CD8-positive, alpha-beta memory T cell (primary cell): ENCODE results near the gene HSPB7. TPM values are rescaled to one million over a fixed set of nuclear protein-coding genes. Genes with fewer than 3 reads are reported as not detected.

Source experiments
- CTCF ChIA-PET: fragments of 350-600 bp; sonication (Branson Sonifier 250); formaldehyde crosslinking; loops from one replicate; lab custom pipeline; 2021; ENCODE audit warnings: antibody characterized with exemption; lab: Charles Lee
- POLR2A ChIA-PET: fragments of 350-600 bp; sonication (Branson Sonifier 250); formaldehyde crosslinking; loops from one replicate; lab custom pipeline; 2021; ENCODE audit warnings: antibody characterized with exemption; lab: Charles Lee
- DNase-seq, 5 donors: peaks; one replicate each; pipeline versions ENCODE4 v3.0.0 to v3.0.0-alpha.2; 2020 to 2022; ENCODE audit warnings: mixed read lengths in 1 of 5
- H3K27ac ChIP-seq: one replicate; pipeline ENCODE4 v1.7.0; 2013; ENCODE audit warnings: low read depth, mild to moderate bottlenecking, low read length, moderate library complexity
- H3K27me3 ChIP-seq: 2 replicates; pipeline ENCODE4 v1.7.0; 2013; ENCODE audit warnings: low read length, mild to moderate bottlenecking; ENCODE audit not compliant: insufficient read depth, poor library complexity, severe bottlenecking
- H3K36me3 ChIP-seq: 2 replicates; pipeline ENCODE4 v1.7.0; 2013; ENCODE audit warnings: mild to moderate bottlenecking, low read length, moderate library complexity; ENCODE audit not compliant: insufficient read depth
- H3K4me1 ChIP-seq: 2 replicates; pipeline ENCODE4 v1.7.0; 2013; ENCODE audit warnings: mild to moderate bottlenecking, low read length, moderate library complexity; ENCODE audit not compliant: insufficient read depth
- H3K4me3 ChIP-seq: 2 replicates; pipeline ENCODE4 v1.7.0; 2013; ENCODE audit warnings: mild to moderate bottlenecking, low read length
- H3K9me3 ChIP-seq: 2 replicates; pipeline ENCODE4 v1.7.0; 2013; ENCODE audit warnings: mild to moderate bottlenecking, low read length
- H3K27ac Mint-ChIP-seq, 8 donors: one replicate each; pipeline ENCODE4 v1.8.0; 2020 to 2021; ENCODE audit warnings: mixed read lengths in 8 of 8, mild to moderate bottlenecking in 6 of 8, inconsistent platforms in 3 of 8, moderate library complexity in 3 of 8
- H3K27me3 Mint-ChIP-seq, 2 donors: one replicate each; pipeline ENCODE4 v1.8.0; 2020 to 2021; ENCODE audit warnings: mixed read lengths in 2 of 2, mild to moderate bottlenecking in 1 of 2, moderate library complexity in 1 of 2
- H3K36me3 Mint-ChIP-seq, 3 donors: one replicate each; pipeline ENCODE4 v1.8.0; 2020 to 2021; ENCODE audit warnings: mixed read lengths in 3 of 3, inconsistent platforms in 1 of 3, mild to moderate bottlenecking in 1 of 3
- H3K4me1 Mint-ChIP-seq, 3 donors: one replicate each; pipeline ENCODE4 v1.8.0; 2020 to 2021; ENCODE audit warnings: mixed read lengths in 3 of 3, inconsistent platforms in 1 of 3, mild to moderate bottlenecking in 1 of 3
- H3K4me3 Mint-ChIP-seq, 7 donors: one replicate each; pipeline ENCODE4 v1.8.0; 2020 to 2021; ENCODE audit warnings: mixed read lengths in 7 of 7, mild to moderate bottlenecking in 6 of 7, moderate library complexity in 4 of 7, inconsistent platforms in 2 of 7
- H3K9me3 Mint-ChIP-seq, 5 donors: one replicate each; pipeline ENCODE4 v1.8.0; 2020 to 2022; ENCODE audit warnings: mixed read lengths in 5 of 5, mild to moderate bottlenecking in 3 of 5, moderate library complexity in 2 of 5, inconsistent platforms in 1 of 5
- polyA plus RNA-seq: library from polyadenylated mRNA; unstranded; fragments of 300-500 nt; fragmentation: Illumina TruSeq; gene quantifications from one replicate; pipeline ENCODE4 v1.2.3, GENCODE V29; 2021
- total RNA-seq, 2 experiments: library from RNA; stranded (reverse); gene quantifications; one replicate each; pipeline ENCODE4 v1.2.3, GENCODE V29; 2021

Gene HSPB7
- total and polyA plus RNA-seq, 3 experiments from 2014 or later = not detected

DNA sequence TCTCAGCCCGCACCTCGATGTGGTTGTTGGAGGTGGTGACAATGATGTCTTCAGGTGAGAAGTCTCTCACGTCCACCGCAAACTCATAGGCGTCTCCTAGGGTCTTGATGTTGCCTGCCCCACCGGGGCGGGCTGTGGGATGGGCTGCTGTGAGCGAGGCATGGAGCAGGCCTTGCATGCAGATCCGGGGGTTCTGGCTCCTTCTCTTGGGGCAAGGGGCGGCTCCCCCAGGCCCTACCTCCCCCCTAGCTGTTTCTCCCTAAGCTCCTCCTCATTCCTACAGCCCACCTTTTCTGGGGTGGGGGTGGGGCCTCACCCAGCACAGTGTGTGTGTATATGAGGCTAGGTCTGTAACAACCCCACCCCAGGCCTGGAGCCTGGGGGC lies 775 bp downstream of the HSPB7 start:
- Mint-ChIP-seq H3K27me3 (peaks cover 14 to 26% of the 10 kb centered on the region in 2 donors), H3K4me3 (no peak overlapping the region), H3K36me3 (no peaks in the 10 kb centered on the region), H3K9me3 (no peaks in the 10 kb centered on the region), H3K4me1 (peaks cover 0 to 3% (median 0%) of the 10 kb centered on the region in 3 donors), H3K27ac (no peak overlapping the region)
- ChIA-PET CTCF (no interaction called here), POLR2A (no interaction called here)
- DNase-seq = no peak
- no peak overlapping the region for H3K27ac ChIP-seq
- H3K27me3 ChIP-seq = peaks cover 5% of the 10 kb centered on the region
- H3K36me3 ChIP-seq = no peaks in the 10 kb centered on the region
- H3K4me3 ChIP-seq = no peak overlapping the region
- peaks cover 9% of the 10 kb centered on the region for H3K4me1 ChIP-seq
- H3K9me3 ChIP-seq = no peaks in the 10 kb centered on the region

DNA sequence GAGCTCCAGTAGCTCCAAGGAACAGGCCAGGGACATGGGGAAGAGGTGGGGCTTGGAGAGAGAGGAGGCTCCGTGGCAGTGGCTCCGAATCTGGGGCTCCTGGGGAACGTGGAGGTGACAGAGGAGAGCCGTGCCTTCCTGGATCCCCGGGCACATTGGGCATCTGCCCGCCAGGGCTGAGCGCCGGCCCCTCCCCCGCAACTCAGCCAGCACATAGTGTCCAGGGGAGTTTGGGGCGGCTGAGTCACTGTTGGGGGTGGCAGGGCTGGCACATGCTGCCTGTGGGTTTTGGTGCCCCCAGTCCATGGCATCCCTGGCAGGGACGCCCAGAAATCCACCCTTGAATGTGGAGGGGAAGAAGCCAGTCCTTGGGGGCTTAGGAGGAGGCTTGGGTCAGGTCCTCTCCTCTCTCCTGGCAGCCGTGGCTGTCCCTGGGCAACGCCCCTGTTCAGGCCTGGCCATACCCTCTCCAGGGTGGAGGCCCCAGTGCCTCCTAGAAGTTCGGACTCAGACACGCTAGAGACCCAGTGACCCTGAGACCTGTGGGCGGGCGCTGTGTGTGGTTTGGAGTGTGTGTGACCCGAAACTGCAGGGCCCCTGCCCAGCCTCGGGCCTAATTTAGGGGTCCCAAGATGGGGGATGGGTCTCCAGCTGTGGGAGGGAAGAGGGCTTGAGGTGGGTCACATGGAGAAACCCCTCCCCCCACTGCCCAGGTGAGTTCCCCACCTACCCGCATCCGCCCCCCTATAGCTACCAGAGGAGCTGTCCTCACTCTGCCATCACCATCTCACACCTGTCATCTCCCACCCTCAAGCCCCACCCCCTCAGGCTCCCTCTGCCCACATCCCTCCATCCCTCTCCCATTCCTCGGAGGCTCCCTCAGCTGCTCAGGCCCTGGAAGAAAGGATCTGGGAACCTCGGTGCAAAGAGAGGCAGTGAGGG lies 1.6 kb downstream of the HSPB7 start:
- DNase-seq = no peak
- ChIA-PET POLR2A (no interaction called here), CTCF (no interaction called here)
- Mint-ChIP-seq H3K4me1 (peaks cover 0 to 3% (median 0%) of the 10 kb centered on the region in 3 donors), H3K27ac (peak overlapping the region in 1 of 8 donors; percentile 24), H3K9me3 (no peaks in the 10 kb centered on the region), H3K27me3 (peaks cover 14 to 26% of the 10 kb centered on the region in 2 donors), H3K36me3 (no peaks in the 10 kb centered on the region), H3K4me3 (no peak overlapping the region)
- no peak overlapping the region for H3K27ac ChIP-seq
- no peaks in the 10 kb centered on the region for H3K9me3 ChIP-seq
- peaks cover 9% of the 10 kb centered on the region for H3K4me1 ChIP-seq
- no peak overlapping the region for H3K4me3 ChIP-seq
- peaks cover 5% of the 10 kb centered on the region for H3K27me3 ChIP-seq
- H3K36me3 ChIP-seq = no peaks in the 10 kb centered on the region

DNA sequence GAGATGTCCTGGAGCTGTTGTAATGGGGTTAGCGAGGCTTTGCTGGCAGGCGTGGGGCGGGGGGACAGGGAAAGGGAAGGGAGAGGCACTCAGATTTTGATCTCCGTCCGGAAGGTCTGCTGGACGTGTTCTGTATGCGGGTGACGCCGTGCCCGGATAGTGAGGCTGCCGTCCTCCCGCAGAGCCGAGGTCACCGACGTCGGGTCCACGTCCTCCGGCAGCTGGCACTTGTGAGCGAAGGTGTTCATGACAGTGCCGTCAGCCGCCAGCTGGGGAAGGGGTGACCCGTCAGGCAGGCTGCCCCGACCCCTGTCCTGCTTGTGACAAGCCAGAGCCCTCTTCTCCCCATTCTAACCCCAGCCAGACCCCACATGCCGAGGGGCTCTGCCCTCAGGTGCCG lies 2.4 kb downstream of the HSPB7 start:
- no peak for DNase-seq
- Mint-ChIP-seq H3K36me3 (no peaks in the 10 kb centered on the region), H3K27me3 (peaks cover 16 to 30% of the 10 kb centered on the region in 2 donors), H3K4me3 (peak overlapping the region in 1 of 7 donors; percentile 51), H3K4me1 (peaks cover 0 to 3% (median 0%) of the 10 kb centered on the region in 3 donors), H3K27ac (no peak overlapping the region), H3K9me3 (no peaks in the 10 kb centered on the region)
- ChIA-PET CTCF (no interaction called here), POLR2A (no interaction called here)
- Histone ChIP-seq H3K27ac (no peak overlapping the region), H3K9me3 (no peaks in the 10 kb centered on the region), H3K4me3 (no peak overlapping the region), H3K4me1 (peaks cover 9% of the 10 kb centered on the region), H3K36me3 (no peaks in the 10 kb centered on the region), H3K27me3 (peaks cover 5% of the 10 kb centered on the region)

DNA sequence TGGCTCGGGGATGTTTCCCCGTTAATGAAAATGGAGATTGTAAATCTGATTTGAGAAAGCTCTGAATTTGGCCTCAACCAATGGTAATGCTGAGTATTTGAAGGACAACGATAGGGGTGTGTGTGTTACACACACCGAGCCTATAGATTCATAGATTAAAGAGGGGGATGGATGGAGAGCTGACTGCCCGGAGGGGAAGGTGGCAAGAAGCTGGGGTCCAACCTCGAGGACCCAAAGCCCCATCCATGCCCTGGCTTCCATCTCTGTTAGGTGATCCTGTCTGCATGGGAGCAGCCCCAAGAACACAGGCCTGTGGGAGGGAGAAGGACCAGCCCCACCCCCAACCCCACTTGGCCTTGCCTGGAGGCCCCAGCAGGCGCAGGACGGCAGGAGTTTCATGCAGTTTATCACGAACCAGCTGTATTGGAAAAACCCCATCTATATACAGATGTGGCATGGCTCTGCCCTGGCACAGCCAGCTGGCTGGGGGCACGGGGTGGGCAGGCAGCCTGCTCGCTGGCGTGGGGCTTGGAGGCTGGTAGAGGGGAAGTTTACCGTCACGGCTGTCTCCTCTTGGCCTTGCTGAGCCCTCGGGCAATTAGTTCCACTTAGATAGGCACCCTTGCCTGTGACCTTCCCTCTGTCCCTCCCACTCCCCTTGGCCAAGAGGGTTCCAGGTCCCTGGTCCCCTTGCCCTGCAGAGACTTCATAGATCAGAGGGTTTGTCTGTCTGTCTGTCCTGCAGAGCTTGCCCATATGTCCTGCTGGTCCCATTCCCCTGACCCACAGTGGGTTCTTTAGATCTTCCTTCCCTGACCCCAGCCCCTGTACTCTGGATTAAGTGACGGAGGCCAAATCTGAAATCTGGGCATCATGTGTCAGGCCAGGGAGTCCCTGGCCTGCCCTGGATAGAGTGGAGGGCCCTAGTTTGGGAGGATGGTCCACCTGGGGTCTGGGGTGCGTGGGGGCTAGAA lies 3.0 kb downstream of the HSPB7 start:
- Mint-ChIP-seq H3K4me3 (no peak overlapping the region), H3K27me3 (peaks cover 16 to 33% of the 10 kb centered on the region in 2 donors), H3K9me3 (no peaks in the 10 kb centered on the region), H3K36me3 (no peaks in the 10 kb centered on the region), H3K27ac (peak overlapping the region in 1 of 8 donors; percentile 60), H3K4me1 (peaks cover 0 to 3% (median 0%) of the 10 kb centered on the region in 3 donors)
- no peaks in the 10 kb centered on the region for H3K9me3 ChIP-seq
- ChIA-PET POLR2A (no interaction called here), CTCF (no interaction called here)
- DNase-seq = no peak
- peak overlapping the region; percentile 59 for H3K27ac ChIP-seq
- peaks cover 5% of the 10 kb centered on the region for H3K27me3 ChIP-seq
- H3K4me1 ChIP-seq = peaks cover 9% of the 10 kb centered on the region
- H3K4me3 ChIP-seq = no peak overlapping the region
- H3K36me3 ChIP-seq = no peaks in the 10 kb centered on the region

DNA sequence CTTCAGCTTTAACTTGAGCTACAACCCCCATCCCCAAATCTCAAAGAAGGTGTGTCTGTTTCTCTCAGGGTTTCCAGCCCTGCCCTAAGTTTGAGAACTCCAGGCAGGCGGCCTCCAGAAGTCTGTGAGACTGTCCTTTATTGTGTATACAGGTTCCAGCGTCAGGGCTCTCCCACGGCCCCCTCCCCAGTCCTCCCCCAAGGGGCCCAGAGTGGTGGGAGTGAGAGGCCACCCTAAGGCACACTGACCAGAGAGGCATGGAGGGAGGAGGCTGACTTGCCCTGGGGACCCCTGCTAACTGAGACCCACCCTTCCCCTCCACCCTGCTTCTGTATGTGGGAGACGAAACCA lies 4.0 kb downstream of the HSPB7 start:
- Mint-ChIP-seq H3K4me1 (peaks cover 0 to 3% (median 0%) of the 10 kb centered on the region in 3 donors), H3K36me3 (no peaks in the 10 kb centered on the region), H3K27ac (no peak overlapping the region), H3K4me3 (peak overlapping the region in 1 of 7 donors; percentile 36), H3K27me3 (peaks cover 17 to 35% of the 10 kb centered on the region in 2 donors), H3K9me3 (no peaks in the 10 kb centered on the region)
- no peaks in the 10 kb centered on the region for H3K36me3 ChIP-seq
- no peaks in the 10 kb centered on the region for H3K9me3 ChIP-seq
- ChIA-PET POLR2A (no interaction called here), CTCF (no interaction called here)
- peaks cover 9% of the 10 kb centered on the region for H3K4me1 ChIP-seq
- H3K27ac ChIP-seq = peak overlapping the region; percentile 59
- DNase-seq = no peak
- no peak overlapping the region for H3K4me3 ChIP-seq
- peaks cover 5% of the 10 kb centered on the region for H3K27me3 ChIP-seq

DNA sequence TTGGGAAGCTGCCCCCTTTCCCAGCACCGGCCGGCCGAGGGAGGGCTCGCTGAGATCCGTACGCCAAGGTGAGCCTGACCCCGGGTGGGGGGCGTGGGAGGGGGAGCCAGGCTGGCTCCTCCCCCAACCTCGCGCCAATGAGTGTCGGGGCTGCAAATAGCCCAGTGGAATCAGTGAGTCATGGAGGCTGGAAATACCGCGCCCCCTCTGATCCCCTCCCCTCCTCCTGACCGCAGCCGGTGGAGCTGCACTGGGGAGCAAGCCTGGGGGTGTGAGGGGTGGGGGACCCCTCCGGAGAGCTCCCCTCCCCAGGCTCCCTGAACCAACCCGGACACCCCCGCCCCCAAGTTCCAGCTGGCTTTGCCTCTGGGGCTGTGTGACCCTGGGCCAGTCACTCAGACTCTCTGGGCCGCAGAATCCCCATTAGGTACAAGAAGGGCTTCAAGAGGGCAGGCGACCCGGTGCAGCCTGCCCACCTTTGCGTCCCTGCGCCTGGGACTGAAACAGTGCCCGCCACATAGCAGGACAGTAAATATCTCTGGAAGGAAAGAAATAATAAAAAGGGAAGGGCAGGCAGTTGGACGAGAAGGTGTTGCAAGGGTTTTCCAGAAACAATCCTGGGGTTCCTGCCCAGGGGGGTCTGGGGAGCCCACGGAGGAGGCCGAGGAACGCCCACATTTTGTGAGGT lies 4.5 kb downstream of the HSPB7 start:
- ChIA-PET POLR2A (no interaction called here), CTCF (no interaction called here)
- Histone ChIP-seq H3K4me3 (no peak overlapping the region), H3K27me3 (peaks cover 5% of the 10 kb centered on the region), H3K36me3 (no peaks in the 10 kb centered on the region), H3K4me1 (peaks cover 9% of the 10 kb centered on the region), H3K9me3 (no peaks in the 10 kb centered on the region), H3K27ac (peak overlapping the region; percentile 59)
- Mint-ChIP-seq H3K27me3 (peaks cover 17 to 35% of the 10 kb centered on the region in 2 donors), H3K36me3 (no peaks in the 10 kb centered on the region), H3K9me3 (no peaks in the 10 kb centered on the region), H3K4me1 (peaks cover 0 to 3% (median 0%) of the 10 kb centered on the region in 3 donors), H3K27ac (peak overlapping the region in 1 of 8 donors; percentile 66), H3K4me3 (peak overlapping the region in 2 of 7 donors; percentile 9 to 36)
- DNase-seq = peak in 3 of 5 donors; percentile 10 to 60 (median 22)

DNA sequence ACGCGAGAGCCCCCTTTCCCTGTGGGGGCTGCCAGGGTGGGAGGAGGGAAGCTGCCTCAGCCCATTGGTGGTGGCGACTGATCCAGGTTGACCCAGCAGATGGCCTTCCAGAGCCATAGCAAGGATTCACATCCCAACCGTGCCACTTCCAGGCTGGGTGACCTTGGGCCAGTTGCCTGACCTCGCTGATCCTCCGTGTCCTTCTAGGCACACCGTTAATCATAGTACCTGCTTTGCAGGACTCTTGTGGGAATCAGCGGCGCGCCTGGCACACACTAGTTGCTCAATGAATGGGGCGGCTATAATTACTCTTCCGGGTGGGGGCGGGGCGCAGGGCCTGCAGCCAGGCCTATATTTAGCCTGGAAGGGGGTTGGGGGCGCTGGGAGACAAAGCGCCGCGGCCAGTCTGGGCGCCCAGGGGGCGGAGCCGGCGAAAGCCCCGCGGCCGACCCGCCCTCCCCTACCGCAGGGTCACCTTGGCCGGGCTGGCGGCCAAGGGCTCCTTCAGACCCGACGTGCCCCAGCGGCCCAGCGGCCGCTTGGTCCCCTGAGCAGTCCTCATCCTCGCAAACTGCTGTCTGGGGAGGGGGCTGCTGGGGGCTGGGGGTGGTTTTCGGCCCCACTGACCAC lies 5.1 kb downstream of the HSPB7 start:
- peak overlapping the region; percentile 24 for H3K27ac ChIP-seq
- no peaks in the 10 kb centered on the region for H3K9me3 ChIP-seq
- Mint-ChIP-seq H3K36me3 (no peaks in the 10 kb centered on the region), H3K4me3 (peak overlapping the region in 4 of 7 donors; percentile 11 to 70 (median 28)), H3K27ac (no peak overlapping the region), H3K9me3 (no peaks in the 10 kb centered on the region), H3K27me3 (peaks cover 17 to 35% of the 10 kb centered on the region in 2 donors), H3K4me1 (peaks cover 0 to 3% (median 0%) of the 10 kb centered on the region in 3 donors)
- peaks cover 9% of the 10 kb centered on the region for H3K4me1 ChIP-seq
- ChIA-PET CTCF (interaction anchor here (1.2 kb wide), 1 partner anchor 11 kb away, joined by 3 read pairs; no protein-coding TSS in a partner anchor), POLR2A (interaction anchor here (0.5 kb wide), 1 partner anchor 48 kb away, joined by 5 read pairs; no protein-coding TSS in a partner anchor)
- H3K27me3 ChIP-seq = peaks cover 5% of the 10 kb centered on the region
- H3K36me3 ChIP-seq = no peaks in the 10 kb centered on the region
- DNase-seq = peak in 1 of 5 donors; percentile 9
- peak overlapping the region; percentile 22 for H3K4me3 ChIP-seq
